Astrocyte of the spinal cord (primary cell): ENCODE results near the gene KIF9.
"Not testable (repeated sequence)": the region's sequence is repeated elsewhere in the genome, so short reads cannot be mapped to it uniquely, and the experiment has no call there.

Experiments used
- DNase-seq: peaks from one replicate; pipeline ENCODE4 v3.0.0; 2011; ENCODE audit warnings: low read depth, low spot score
- H3K4me3 ChIP-seq: 2 replicates; pipeline ENCODE4 v1.5.1; 2011; ENCODE audit warnings: low read depth, mild to moderate bottlenecking, low read length, moderate library complexity
- in situ Hi-C: cut with HindIII; loops from 2 replicates; pipeline ENCODE4 v1.10.0; 2017; ENCODE audit warnings: low sequenced_read_pairs
- TF ChIP-seq, protein P1 (sequence below): IDR thresholded peaks from 2 replicates; pipeline ENCODE4 v1.5.1; 2012; ENCODE audit warnings: low read depth, mild to moderate bottlenecking, low read length, inconsistent platforms

The KIF9 gene

DNA sequence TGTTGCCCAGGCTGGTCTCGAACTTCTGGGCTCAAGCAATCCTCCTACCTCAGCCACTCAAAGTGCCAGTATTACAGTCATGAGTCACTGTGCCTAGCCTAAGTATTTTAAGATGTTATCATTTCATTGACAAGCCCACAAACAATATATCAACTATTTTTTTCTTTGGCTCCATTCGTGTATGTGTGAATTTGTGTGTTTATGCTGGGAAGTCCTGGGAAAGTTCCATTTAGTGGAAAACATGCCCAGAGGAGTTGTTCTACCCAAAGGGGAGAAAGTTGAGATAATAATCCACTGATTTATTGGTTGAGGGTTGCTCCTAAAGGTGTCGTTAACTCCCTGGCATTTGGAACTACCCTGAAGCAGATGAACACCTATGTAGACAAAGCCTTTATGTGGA is 58.8 kb downstream of the KIF9 start:
- no peak for DNase-seq
- TF ChIP-seq, protein P1, sequence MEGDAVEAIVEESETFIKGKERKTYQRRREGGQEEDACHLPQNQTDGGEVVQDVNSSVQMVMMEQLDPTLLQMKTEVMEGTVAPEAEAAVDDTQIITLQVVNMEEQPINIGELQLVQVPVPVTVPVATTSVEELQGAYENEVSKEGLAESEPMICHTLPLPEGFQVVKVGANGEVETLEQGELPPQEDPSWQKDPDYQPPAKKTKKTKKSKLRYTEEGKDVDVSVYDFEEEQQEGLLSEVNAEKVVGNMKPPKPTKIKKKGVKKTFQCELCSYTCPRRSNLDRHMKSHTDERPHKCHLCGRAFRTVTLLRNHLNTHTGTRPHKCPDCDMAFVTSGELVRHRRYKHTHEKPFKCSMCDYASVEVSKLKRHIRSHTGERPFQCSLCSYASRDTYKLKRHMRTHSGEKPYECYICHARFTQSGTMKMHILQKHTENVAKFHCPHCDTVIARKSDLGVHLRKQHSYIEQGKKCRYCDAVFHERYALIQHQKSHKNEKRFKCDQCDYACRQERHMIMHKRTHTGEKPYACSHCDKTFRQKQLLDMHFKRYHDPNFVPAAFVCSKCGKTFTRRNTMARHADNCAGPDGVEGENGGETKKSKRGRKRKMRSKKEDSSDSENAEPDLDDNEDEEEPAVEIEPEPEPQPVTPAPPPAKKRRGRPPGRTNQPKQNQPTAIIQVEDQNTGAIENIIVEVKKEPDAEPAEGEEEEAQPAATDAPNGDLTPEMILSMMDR: no peak
- in situ Hi-C loops: no loop called here
- no peak overlapping the region for H3K4me3 ChIP-seq

DNA sequence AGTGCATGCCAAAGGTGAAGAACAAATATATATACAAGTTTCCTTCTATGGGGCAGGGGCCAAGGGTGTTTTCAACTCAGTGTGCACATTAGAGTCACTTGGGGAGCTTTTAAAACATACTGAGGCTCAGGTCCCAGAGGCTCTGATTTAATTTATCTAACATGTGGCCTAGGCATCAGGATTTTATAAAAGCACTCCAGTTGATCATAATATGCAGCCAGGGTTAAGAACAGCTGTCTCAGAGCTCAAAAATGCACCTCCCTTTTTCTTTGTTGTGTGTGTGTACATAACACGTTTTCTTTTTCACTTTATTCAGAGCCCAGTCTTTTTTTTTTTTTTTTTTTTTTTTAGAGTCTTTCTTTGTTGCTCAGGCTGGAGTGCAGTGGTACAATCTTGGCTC is 60.8 kb downstream of the KIF9 start:
- TF ChIP-seq, protein P1: no peak
- DNase-seq: no peak
- H3K4me3 ChIP-seq: no peak overlapping the region
- in situ Hi-C loops: no loop called here

DNA sequence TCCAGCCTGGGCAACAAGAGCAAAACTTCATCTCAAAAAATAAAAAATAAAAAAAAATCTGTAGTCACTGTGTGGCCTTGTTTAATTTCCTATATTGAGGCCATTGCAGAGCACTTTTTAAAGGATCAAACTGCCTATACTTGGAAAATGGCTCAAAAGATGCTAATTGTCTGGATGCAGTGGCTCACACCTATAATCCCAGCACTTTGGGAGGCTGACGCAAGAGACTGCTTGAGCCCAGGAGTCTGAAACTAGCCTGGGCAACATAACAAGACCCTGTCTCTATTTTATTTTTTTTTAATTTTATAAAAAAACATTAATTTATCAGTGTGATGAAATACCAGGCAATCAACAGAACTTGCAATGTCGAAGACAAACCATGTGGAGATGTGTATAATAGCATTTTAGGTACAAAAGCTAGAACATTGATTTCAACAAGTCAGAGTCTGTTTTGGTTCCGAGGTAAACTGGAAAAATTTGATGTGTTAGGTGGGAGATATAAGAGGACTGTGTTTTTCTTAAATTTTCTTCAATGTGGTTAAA is 71.7 kb downstream of the KIF9 start:
- in situ Hi-C loops: no loop called here
- DNase-seq: no peak
- no peak overlapping the region for H3K4me3 ChIP-seq
- TF ChIP-seq, protein P1: no peak

DNA sequence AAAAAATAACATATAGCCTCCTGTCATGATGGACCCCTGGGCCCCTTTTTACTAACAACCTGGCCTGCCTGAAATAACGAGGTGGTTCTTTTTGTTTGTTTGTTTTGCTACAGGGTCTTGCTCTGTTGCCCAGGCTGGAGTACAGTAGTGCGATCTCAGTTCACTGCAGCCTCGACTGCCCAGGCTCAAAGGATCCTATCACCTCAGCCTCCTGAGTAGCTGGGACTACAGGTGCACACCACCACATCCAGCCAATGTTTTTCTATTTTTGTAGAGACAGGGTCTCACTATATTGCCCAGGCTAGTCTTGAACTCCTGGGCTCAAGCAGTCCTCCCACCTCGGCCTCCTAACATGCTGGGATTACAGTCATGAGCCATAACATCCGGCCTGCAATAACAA is 76.6 kb downstream of the KIF9 start:
- in situ Hi-C loops, DNase-seq, H3K4me3 ChIP-seq: not testable (repeated sequence)

DNA sequence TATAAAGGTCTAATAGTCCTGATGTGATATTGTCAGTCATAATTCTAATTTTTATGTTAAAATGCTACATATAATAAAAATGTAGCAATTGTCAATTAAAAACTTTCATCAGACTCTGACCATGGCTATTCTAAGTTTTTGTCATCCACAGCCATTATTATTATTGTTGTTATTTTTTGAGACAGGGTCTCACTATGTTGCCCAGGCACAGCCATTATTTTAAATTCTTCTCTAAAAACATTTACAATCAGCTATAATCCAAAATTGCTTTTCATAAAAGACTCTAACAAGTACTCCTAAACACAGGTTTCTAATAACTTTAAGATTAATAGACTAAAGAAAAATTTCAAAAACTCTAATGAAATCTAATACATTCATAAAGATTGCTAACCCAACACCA is 77.7 kb downstream of the KIF9 start:
- in situ Hi-C loops: no loop called here
- DNase-seq: no peak
- no peak overlapping the region for H3K4me3 ChIP-seq
- TF ChIP-seq, protein P1: no peak

DNA sequence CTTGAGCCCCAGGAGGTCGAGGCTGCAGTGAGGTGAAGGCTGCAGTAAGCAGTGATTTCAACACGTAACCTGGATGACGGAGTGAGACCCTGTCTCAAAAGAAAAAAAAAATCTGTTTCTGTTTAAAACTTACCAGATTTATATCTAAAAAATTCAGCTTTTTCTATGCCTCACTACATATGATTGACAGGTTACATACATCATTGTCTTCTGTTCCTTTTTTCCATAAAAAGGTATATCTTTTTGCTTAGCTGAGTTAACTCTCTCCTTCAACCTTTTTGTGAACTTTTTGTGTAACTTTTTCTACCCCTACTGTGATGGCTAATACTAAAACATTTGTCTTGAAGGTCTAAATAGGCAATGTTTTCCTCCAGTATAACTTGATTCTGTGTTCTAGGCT is 80.1 kb downstream of the KIF9 start:
- DNase-seq: no peak
- in situ Hi-C loops: no loop called here
- TF ChIP-seq, protein P1: no peak
- no peak overlapping the region for H3K4me3 ChIP-seq

DNA sequence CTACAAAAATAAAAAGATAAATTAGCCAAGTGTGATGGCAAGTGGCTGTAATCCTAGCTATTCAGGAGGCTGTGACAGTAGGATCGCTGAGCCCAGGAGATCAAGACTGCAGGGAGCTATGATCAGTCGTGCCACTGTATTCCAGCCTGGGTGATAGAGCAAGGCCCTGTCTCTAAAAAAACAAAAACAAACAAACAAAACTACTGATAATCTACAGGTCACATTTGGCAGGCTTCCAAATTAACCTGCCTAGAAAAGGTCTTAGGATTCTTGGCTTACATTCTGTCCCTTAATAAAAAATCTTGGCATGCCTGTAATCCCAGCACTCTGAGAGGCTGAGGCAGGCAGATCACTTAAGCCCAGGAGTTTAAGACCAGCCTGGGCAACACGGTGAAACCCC is 85.3 kb downstream of the KIF9 start:
- no peak overlapping the region for H3K4me3 ChIP-seq
- in situ Hi-C loops: no loop called here
- DNase-seq: no peak
- TF ChIP-seq, protein P1: no peak
